HEK293 (cell line): ENCODE data around the gene OBSCN.

Experiments used
- TSHZ1 ChIP-seq: fragments of 450-650 bp; formaldehyde crosslinking; IDR thresholded peaks from 2 replicates; pipeline ENCODE4 v1.5.1; 2016; ENCODE audit warnings: missing biosample characterization, missing genetic modification characterization, borderline replicate concordance
- ZFHX2 ChIP-seq: fragments of 450-650 bp; formaldehyde crosslinking; conservative IDR thresholded peaks from 2 replicates; pipeline ENCODE4 v1.5.1; 2016; ENCODE audit warnings: missing biosample characterization, missing genetic modification characterization
- ZNF16 ChIP-seq: fragments of 450-650 bp; formaldehyde crosslinking; IDR thresholded peaks from 2 replicates; pipeline ENCODE4 v1.5.1; 2016; ENCODE audit warnings: low read depth, missing biosample characterization, missing genetic modification characterization
- ZNF350 ChIP-seq: fragments of 450-650 bp; formaldehyde crosslinking; IDR thresholded peaks from 2 replicates; pipeline ENCODE4 v1.5.0; 2017; ENCODE audit warnings: missing biosample characterization, mild to moderate bottlenecking, missing genetic modification characterization
- TF ChIP-seq, protein P1 (sequence below): fragments of 450-650 bp; formaldehyde crosslinking; IDR thresholded peaks from 2 replicates; pipeline ENCODE4 v1.5.1; 2016; ENCODE audit warnings: missing biosample characterization, missing genetic modification characterization
- TF ChIP-seq, protein P2 (sequence below): fragments of 450-650 bp; formaldehyde crosslinking; IDR thresholded peaks from 2 replicates; pipeline ENCODE4 v1.5.1; 2016; ENCODE audit warnings: missing biosample characterization, missing genetic modification characterization, low read depth

GRCh38 chr1:228360533-228361313, 152.9 kb downstream of the OBSCN start:
- TF ChIP-seq, protein P1, sequence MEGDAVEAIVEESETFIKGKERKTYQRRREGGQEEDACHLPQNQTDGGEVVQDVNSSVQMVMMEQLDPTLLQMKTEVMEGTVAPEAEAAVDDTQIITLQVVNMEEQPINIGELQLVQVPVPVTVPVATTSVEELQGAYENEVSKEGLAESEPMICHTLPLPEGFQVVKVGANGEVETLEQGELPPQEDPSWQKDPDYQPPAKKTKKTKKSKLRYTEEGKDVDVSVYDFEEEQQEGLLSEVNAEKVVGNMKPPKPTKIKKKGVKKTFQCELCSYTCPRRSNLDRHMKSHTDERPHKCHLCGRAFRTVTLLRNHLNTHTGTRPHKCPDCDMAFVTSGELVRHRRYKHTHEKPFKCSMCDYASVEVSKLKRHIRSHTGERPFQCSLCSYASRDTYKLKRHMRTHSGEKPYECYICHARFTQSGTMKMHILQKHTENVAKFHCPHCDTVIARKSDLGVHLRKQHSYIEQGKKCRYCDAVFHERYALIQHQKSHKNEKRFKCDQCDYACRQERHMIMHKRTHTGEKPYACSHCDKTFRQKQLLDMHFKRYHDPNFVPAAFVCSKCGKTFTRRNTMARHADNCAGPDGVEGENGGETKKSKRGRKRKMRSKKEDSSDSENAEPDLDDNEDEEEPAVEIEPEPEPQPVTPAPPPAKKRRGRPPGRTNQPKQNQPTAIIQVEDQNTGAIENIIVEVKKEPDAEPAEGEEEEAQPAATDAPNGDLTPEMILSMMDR (tag by site-specific recombination) = no peak
- TF ChIP-seq ZNF350 (tag by site-specific recombination) (no peak), ZNF16 (tag by site-specific recombination) (no peak), TSHZ1 (tag by site-specific recombination) (no peak), ZFHX2 (tag by site-specific recombination) (no peak)
- TF ChIP-seq, protein P2, sequence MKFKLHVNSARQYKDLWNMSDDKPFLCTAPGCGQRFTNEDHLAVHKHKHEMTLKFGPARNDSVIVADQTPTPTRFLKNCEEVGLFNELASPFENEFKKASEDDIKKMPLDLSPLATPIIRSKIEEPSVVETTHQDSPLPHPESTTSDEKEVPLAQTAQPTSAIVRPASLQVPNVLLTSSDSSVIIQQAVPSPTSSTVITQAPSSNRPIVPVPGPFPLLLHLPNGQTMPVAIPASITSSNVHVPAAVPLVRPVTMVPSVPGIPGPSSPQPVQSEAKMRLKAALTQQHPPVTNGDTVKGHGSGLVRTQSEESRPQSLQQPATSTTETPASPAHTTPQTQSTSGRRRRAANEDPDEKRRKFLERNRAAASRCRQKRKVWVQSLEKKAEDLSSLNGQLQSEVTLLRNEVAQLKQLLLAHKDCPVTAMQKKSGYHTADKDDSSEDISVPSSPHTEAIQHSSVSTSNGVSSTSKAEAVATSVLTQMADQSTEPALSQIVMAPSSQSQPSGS = no peak
